Right renal cortex interstitium (tissue), 3 donors: ENCODE data around the gene KDM2A. TPM values are rescaled to one million over a fixed set of nuclear protein-coding genes. Genes with fewer than 3 reads are reported as not detected.
A peak's percentile ranks its signal among the peaks of the same experiment; 100 is the strongest.

Experiments used
- DNase-seq, 3 donors: peaks; one replicate each; pipeline ENCODE4 v3.0.0-alpha.2; 2013; ENCODE audit warnings: low read depth in 3 of 3, low spot score in 2 of 3
- polyA plus RNA-seq, 3 donors: library from polyadenylated mRNA; unstranded; fragments of 120-200 nt; gene quantifications; one replicate each; pipeline ENCODE4 v1.2.1, GENCODE V29; 2013; ENCODE audit not compliant: insufficient read length in 3 of 3

KDM2A gene
- polyA plus RNA-seq, 3 donors, result 69.5 to 72.5 (median 71.3) TPM

DNA sequence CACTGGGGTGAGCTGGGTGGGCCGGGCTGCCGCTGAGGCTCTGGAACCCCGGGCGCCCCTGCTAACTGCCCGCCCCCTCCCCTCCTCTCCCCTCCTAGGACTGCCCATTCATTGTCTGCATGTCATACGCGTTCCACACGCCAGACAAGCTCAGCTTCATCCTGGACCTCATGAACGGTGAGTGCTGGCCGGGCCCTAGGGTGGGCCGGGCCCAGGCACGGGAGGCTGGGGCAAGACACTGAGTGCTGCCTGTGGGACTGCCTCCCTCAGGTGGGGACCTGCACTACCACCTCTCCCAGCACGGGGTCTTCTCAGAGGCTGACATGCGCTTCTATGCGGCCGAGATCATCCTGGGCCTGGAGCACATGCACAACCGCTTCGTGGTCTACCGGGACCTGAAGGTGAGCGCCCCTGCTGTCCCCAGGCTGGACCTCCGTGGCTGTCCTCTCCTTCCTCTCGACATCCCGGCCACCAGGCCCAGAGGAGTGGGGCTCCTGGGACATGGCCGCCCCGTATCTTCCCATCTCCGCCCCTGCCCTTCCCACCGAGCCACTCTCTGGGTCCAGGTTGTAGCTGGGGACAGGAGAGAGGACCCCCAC, 162.6 kb downstream of the KDM2A start:
- DNase-seq, result no peak

DNA sequence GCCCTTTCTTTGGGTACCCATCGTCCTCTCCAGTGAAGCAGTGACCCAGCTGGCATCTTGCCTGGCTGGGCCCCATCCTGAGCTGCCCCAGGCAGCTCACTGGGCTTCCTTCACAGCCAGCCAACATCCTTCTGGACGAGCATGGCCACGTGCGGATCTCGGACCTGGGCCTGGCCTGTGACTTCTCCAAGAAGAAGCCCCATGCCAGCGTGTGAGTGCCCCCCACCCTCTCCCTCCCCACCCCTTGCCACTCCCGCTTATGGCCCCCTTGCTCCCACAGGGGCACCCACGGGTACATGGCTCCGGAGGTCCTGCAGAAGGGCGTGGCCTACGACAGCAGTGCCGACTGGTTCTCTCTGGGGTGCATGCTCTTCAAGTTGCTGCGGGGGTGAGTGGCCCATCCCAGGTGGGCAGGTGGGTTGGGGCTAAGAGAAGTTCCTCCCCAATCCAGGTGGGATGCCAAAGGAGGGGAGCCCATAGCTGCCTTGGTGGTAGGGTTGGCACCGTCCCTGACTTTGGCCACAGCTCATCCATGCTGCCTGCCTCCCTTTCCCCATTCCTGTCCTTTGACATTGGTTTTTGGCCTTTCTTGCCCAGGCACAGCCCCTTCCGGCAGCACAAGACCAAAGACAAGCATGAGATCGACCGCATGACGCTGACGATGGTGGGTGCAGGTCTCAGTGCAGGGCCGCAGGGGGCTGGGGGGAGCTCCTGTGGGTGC, 163.3 kb downstream of the KDM2A start:
- DNase-seq, result no peak

DNA sequence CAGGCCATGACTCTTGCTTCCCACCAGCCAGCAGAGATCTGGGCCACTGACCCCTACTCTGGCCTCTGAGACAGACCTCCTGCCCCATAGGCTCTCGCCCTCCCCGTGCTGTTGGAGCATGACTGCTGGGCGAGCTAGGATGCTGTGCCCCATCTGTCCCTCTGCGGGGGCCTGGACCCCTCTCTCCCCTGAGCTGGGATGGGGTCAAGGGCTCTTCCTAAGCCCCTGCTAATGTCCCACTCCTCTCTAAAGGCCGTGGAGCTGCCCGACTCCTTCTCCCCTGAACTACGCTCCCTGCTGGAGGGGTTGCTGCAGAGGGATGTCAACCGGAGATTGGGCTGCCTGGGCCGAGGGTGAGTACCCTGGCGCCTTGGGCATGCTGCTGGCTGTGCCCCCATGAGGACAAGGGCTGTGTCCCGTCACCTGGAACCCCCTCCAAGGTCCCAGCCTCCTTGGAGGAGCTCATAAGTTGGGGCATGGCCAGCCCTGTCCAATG, 163.9 kb downstream of the KDM2A start:
- DNase-seq, result no peak

DNA sequence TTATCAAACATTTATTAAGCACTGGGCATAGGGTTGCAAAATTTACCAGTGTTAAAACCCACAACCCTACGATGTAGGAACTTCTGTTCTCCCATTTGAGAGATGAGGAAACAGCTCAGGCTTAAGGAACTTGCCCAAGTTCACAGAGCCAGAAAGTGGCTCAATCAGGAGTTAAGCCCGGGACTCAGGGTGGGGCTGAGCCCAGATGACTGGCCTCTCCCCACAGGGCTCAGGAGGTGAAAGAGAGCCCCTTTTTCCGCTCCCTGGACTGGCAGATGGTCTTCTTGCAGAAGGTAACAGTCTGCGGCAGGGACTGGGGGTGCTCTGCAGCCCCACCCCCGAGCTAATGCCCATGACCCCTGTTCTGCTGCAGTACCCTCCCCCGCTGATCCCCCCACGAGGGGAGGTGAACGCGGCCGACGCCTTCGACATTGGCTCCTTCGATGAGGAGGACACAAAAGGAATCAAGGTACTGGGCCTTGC, 164.5 kb downstream of the KDM2A start:
- no peak for DNase-seq

DNA sequence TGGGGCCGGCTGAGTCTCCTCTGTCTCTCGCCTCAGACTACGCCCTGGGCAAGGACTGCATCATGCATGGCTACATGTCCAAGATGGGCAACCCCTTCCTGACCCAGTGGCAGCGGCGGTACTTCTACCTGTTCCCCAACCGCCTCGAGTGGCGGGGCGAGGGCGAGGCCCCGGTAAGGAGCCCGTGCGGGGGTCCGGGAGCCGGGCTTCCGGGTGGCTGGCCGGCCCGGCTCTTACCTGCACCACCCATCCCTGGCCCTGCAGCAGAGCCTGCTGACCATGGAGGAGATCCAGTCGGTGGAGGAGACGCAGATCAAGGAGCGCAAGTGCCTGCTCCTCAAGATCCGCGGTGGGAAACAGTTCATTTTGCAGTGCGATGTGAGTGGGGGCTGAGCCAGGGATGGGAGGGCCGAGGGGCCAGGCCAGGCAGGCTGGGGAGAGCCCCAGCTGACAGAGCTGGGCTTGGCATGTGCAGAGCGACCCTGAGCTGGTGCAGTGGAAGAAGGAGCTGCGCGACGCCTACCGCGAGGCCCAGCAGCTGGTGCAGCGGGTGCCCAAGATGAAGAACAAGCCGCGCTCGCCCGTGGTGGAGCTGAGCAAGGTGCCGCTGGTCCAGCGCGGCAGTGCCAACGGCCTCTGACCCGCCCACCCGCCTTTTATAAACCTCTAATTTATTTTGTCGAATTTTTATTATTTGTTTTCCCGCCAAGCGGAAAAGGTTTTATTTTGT, 165.9 kb downstream of the KDM2A start:
- no peak for DNase-seq

DNA sequence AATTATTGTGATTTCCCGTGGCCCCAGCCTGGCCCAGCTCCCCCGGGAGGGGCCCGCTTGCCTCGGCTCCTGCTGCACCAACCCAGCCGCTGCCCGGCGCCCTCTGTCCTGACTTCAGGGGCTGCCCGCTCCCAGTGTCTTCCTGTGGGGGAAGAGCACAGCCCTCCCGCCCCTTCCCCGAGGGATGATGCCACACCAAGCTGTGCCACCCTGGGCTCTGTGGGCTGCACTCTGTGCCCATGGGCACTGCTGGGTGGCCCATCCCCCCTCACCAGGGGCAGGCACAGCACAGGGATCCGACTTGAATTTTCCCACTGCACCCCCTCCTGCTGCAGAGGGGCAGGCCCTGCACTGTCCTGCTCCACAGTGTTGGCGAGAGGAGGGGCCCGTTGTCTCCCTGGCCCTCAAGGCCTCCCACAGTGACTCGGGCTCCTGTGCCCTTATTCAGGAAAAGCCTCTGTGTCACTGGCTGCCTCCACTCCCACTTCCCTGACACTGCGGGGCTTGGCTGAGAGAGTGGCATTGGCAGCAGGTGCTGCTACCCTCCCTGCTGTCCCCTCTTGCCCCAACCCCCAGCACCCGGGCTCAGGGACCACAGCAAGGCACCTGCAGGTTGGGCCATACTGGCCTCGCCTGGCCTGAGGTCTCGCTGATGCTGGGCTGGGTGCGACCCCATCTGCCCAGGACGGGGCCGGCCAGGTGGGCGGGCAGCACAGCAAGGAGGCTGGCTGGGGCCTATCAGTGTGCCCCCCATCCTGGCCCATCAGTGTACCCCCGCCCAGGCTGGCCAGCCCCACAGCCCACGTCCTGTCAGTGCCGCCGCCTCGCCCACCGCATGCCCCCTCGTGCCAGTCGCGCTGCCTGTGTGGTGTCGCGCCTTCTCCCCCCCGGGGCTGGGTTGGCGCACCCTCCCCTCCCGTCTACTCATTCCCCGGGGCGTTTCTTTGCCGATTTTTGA, 166.8 kb downstream of the KDM2A start:
- no peak for DNase-seq

DNA sequence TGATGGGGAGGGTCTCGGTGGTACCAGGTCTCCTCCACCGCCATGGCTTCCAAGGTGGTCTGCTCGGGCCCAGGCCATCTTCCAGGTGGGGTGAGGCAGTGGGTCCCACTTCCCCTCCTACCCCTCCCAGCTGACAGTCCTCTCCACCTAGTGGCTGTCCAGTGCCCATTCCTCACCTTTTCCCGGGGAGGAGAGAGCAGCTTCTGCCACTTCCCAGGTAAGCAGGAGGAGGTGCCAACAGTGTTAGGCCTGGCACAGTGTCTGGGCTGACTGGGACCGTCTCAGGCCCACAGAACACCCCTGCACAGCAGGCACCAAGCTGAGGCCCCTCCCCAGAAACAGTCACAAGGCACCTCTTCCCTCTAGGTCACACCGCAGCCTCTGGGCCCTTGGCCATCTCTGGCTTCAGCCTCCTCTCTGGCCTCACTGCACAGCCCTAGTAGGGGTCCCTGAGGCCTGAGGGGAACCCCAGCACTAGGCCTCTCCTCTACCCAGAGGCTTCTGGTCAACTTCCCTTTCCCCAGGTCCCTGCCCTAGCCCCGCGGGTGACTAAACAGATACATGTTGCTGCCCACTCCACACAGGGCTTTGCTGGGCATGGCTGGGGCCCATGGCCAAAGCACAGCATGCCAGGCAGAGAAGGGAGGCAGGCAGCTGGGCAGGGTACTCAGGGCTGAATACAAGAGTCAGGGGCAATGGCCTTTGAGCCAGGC, 167.7 kb downstream of the KDM2A start:
- DNase-seq, result no peak

DNA sequence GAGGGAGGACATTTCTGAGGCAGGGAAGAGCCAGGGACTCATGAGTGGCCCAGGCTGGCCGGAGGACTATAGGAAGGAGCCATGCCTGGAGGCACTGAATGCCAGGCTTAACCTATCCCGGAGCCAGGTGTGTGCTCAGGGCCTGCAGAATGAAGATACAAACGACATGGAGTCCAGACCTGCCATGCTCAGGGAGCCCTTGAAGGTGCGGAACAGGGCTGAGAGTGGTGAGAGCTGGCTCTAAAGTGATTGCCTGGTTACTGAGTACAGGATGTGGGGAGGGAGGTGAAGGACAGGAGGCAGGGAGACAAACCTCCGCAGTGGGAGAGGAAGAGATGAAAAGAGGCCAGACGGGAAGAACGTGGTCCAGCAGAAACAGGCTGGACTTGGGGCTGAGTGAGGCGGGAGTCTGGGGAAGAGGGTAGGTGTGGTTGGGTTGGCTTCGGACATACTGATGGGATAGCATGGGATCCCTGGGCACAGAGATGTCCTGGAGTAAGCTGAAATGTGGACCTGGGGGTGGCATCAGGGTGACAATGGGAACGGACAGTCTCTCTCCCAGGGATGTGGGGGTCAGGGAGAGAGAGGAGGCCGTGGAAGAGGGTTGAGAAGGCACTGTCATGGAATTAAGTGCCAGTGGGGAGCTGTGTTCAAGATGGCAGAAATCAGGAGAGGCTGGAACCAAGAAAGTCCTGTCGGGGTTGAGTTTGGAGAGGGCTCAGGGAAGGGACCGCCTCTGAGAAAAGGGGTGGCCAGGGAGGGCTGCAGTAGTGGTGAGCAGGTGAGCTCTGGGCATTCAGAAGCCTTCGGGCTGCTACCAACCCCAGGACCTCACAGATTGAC, 168.5 kb downstream of the KDM2A start:
- no peak for DNase-seq

DNA sequence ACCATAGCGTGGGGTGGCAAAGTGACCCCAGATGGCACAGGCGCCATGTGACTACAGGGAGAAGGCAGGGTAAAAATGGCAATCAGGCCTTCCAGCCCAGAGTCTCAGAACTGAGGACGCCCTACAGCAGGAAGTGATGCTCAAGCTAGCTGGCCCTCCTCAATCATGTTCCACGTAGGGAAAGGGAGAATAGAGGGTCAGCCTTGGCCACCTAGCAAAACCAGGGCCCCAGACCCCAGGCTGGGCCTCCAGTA, 169.1 kb downstream of the KDM2A start:
- no peak for DNase-seq

DNA sequence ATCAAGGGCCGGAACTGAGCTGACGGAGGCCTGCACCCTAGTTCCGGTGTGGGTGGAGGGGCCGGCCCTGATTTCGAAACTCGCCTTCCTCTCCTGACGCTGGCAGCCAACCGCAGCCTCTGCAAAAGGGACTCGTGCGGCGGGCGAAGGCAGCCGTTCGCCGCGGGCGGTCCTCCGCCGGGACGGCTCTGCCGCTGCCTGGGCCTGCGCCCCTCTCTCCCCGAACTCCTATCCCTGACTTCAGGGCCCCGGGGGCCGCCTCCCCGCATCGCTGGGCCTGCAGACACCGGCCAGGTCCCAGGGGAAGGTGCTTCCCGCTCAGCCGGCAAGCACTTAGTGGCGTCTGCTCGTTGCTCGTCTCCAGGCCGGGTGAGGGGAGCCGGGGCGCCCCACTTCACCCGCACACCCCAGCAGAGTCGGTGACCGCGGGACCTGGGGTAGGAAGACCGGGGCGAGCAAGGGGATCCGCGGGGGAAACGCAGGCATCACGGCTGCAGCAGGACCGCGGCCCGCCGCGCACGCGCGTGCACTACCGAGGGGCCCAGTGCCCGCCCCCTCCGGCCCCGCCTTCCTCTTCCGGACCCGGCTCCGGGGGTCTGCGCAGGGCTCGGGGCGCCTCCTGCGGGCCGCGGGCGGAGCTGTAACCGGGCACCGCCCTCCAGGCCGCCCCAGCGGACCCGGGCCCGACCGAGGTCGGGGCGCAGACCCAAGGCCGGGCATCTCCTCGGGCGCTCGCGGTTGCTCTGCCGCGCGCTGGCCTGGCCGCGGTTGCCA, 169.6 kb downstream of the KDM2A start:
- peak in 1 of 3 donors; percentile 81 for DNase-seq

DNA sequence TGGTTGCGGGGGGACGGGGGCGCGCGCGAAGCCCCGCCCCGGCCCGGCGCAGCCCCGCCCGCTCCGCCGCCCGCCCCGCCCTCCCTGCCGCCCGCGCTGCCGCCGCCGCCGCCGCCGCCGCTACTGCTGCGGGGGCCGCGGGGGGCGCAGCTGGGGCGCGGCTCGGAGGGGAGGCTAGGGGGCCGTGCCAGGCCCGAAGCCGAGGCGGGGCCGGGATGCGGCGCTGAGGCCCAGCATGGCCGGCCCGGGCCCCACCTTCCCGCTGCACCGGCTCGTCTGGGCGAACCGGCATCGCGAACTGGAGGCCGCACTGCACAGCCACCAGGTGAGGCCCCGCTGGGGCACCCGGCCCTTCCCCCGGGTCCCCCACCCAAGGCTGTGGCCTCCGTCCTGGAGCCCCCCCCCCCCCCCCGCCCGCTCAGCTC, 170.2 kb downstream of the KDM2A start, which contains the start of gene ANKRD13D:
Gene ANKRD13D, plus strand, starts transcription at position 78 of the 425 bp plus-strand sequence. Its CDS starts 158 bp downstream, at position 236.
- DNase-seq, result no peak

DNA sequence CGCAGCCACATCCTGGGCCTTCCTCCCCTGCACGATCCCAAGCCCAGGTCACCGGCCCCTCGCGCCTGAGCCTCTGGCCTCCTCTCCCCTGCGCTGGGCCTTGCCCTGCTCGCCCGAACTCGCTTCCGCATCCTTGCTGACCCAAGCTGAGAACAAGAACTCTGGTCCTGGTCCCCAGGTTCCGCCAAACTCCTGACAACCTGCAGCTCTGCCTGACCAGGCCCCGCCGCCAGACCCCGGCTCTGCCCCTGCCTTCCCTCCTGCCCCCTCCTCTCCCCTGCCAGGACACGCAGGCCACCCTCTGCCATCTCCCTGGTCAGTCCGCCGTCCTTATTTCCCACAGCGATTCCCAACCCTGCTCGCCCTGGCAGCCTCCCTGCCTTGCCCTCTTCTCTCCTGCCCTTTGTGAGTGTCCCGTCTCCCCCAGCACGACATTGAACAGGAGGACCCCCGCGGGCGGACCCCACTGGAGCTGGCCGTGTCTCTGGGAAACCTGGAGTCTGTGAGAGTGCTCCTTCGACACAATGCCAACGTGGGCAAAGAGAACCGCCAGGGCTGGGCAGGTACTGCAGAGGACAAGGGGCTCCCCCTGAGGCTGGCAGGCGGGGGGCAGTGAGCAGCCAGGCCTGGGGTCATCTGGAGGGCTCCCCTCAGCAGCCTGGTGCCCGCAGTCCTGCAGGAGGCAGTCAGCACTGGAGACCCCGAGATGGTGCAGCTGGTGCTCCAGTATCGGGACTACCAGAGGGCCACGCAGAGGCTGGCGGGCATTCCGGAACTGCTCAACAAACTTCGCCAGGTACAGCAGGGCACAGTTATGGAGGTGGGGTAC, 170.8 kb downstream of the KDM2A start:
- DNase-seq, result no peak

DNA sequence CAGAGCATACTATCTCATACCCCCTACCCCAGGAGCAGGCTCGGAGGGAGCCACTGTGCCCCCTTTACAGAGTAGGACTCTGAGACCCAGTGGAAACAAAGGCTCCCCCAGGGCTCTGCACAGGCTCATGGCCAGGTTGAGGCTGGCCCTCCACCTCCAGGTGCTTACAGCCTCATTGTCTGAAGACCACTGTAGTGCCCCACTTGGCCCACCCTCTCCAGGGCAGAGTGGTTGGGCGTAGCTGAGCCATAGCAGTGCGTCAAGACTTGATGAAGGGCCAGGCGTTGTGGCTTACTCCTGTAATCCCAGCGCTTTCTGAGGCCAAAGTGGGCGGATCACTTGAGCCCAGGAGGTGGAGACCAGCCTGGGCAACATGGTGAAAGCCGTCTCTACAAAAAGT, 171.7 kb downstream of the KDM2A start:
- DNase-seq, result no peak

DNA sequence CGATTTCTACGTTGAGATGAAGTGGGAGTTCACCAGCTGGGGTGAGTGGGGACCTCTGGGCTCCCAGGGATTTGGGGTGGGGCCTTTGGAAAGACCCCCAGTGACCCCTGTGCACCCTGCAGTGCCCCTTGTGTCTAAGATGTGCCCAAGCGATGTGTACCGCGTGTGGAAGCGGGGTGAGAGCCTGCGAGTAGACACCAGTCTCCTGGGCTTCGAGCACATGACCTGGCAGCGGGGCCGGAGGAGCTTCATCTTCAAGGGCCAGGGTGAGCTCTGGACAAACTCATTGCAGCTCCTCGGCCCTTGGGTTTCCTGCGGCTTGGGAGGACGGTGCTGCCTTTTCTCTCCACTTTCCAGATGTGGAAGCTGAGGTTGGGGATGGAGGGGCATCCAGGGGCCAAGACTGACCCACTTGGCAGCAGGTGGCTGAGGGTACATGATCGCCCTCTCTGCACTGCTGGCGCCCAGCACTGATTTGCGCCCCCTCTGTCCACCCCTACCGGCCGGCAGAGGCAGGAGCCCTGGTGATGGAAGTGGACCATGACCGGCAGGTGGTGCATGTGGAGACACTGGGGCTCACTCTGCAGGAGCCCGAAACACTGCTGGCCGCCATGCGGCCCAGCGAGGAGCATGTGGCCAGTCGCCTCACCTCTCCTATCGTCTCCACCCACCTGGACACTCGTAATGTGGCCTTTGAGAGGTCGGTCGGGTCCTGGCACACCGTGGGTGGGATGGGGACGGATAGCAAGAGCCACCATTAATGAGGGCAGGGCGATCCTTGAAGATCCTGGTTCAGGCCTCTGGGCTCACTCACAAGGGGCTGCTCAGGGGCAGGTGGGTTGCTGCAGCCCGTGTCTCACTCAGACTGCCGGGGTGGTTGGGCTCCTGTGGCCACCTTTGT, 172.7 kb downstream of the KDM2A start:
- no peak for DNase-seq

DNA sequence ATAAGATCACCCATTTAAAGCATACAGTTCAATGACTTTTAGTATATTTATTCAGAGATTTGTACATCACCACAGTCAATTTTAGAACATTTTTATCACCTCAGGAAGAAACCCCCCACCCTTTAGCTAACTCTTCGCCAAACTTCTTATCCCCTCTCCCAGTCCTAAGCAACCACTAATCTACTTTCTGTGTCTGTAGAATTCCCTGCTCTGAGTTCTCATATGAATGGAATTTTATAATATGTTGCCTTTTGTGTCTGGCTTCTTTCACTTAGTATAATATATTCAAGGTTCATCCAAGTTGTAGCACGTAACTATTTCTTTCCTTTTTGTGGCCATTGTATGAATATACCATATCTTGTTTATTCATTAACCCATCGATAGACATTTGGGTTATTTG, 173.6 kb downstream of the KDM2A start:
- DNase-seq, result no peak

DNA sequence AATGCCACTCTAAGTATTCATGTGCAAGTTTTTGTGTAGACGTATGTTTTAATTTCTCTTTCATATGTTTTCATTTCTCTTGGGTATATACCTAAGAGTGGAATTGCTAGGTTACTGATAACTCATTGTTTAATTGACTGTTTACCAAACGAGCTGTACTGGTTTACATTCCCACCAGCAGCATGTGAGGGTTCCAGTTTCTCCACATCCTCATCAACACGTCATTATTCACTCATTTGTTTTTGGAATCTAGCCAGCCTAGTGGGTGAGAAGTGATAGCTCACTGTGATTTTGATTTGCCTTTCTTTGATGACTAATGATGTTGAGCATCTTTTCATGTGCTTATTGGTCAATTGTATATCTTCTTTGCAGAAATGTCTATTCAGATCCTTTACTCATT, 174.0 kb downstream of the KDM2A start:
- no peak for DNase-seq
